Ramos (cell line): ENCODE measurements around the gene ITPK1.

Source experiments
- in situ Hi-C: fragments of 300-500 bp; cut with MboI; formaldehyde crosslinking; loops from one replicate; pipeline ENCODE4 v1.14.3; 2022; ENCODE audit warnings: low sequenced_read_pairs; ENCODE audit not compliant: unreplicated experiment

ITPK1 gene

DNA sequence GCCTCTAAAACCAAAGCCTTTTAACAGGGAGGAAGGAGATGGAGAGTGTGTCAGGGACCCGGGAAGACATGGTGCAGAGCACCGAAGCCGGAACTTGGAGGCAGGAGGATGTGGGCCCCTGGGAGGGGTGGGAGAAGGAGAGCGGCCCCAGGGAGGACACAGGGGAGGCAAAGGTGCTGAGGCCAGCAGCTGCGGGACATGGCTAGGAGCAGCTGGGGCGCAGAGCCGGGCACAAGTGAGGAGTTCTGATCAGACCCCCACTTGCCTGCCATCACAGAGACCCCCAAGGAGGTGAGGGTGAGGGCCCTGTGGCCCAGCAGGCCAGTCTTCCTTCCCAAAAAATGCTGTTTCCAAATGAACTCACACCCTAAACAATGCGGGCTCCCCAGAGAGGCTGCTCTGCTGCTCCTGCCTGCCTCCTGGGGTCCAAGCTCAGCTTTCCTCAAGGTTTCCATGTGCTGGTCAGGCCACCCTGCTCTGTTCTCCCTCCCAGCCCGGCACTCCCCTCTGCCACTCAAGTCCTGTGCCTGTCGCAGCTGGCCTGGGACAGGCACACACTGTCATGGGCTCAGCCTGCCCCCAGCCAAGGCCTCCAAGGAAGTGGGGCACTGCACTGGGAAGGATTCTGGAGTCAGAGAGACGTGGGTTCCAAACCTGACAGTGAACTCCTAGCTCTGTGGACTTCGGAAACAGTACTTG is 168.7 kb downstream of the ITPK1 start:
- in situ Hi-C loops: no loop called here

DNA sequence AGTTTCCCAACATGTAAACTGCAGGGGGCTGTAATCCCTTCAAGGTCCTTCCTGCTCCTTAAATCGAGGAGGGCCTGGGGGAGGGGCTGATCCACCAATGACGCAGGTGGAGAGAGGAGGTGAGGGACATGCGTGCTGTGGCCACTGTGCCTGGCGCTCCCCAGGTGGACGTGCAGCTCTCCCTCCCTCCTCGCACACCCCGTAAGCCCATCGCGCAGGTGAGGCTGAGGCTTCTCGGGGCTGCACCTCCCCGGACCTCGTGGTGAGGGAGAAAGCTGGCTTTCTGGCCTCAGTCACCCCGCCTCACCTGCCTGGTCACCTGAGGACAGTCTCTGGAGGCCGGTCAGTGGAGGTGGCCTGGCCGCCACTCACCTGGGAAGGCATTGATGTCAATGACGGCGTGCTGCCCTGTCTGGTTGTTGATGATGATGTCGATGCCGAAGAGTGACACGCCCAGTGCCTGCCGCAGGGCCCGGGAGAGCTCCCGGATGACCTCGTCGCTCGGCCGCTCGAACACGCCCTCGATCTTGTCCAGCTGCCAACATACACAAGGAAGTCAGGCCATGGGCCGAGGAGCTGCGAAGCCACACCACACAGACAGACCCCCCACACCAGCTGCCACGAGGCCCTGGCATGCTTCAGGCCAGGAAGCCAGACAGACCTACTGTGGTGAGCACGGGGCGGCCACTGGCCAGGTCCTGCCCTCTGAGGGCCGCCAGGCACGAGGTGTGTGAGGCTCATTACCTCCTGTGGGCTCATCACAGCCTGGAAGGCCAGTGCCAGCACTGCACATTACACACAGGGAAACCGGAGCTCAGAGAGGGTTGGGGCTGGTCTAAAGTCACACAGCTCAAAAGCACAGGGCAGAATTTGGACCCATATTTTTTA is 169.5 kb downstream of the ITPK1 start:
- in situ Hi-C loops: no loop called here

DNA sequence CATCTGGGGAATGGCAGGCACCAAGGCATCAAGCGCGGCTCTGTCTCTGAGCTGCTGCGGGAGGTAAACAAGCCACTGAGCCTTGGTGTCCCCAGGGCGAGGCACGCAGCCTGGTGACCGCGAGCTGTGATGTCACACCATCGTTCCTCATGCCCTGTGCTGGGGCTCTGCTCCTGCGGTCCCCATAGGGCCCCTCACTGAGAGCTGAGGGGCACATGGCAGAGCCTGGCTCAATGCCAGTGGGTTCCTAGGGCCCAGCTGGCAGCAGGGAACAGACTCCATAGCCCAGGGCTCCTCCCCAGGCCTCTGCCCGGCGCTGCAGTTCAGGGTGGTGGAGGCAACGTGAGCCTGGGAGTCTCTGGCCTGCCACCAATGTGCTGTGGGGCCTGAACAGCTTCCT is 170.2 kb downstream of the ITPK1 start:
- in situ Hi-C loops: no loop called here

GRCh38 chr14:92944976-92945375 is 170.7 kb downstream of the ITPK1 start:
- in situ Hi-C loops: no loop called here

GRCh38 chr14:92943855-92944570 is 171.7 kb downstream of the ITPK1 start:
- in situ Hi-C loops: no loop called here

- in situ Hi-C loops: no loop called here
Observed at GRCh38 chr14:92942976-92943710, 172.6 kb downstream of the ITPK1 start.

- in situ Hi-C loops: no loop called here
Observed at GRCh38 chr14:92942576-92942975, 173.1 kb downstream of the ITPK1 start.

- in situ Hi-C loops: no loop called here
Observed at GRCh38 chr14:92942136-92942535, 173.6 kb downstream of the ITPK1 start.

DNA sequence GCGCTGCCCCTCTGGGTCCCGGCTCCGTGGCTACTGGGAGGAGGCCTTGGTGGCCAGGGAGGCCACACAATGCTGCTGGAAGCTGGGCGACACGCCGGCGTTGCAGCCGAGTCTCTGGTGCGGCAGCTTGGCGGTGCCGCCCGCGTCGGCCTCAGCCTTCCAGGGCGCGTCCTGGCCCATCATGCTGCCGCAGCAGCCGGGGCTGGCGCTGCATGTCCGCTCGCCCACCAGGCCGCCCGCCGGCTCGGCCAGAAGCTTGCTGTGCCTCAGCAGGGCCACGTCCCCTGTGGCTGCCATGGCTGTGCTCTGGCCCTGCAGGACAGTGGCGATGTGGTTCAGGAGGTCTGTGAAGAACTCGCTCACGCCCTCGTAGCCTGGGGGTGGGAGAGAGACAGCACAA is 174.2 kb downstream of the ITPK1 start:
- in situ Hi-C loops: no loop called here

- in situ Hi-C loops: no loop called here
Observed at GRCh38 chr14:92940543-92940942, 175.2 kb downstream of the ITPK1 start.

GRCh38 chr14:92939699-92940098 is 176.0 kb downstream of the ITPK1 start:
- in situ Hi-C loops: no loop called here

GRCh38 chr14:92938890-92939671 is 176.6 kb downstream of the ITPK1 start:
- in situ Hi-C loops: no loop called here

DNA sequence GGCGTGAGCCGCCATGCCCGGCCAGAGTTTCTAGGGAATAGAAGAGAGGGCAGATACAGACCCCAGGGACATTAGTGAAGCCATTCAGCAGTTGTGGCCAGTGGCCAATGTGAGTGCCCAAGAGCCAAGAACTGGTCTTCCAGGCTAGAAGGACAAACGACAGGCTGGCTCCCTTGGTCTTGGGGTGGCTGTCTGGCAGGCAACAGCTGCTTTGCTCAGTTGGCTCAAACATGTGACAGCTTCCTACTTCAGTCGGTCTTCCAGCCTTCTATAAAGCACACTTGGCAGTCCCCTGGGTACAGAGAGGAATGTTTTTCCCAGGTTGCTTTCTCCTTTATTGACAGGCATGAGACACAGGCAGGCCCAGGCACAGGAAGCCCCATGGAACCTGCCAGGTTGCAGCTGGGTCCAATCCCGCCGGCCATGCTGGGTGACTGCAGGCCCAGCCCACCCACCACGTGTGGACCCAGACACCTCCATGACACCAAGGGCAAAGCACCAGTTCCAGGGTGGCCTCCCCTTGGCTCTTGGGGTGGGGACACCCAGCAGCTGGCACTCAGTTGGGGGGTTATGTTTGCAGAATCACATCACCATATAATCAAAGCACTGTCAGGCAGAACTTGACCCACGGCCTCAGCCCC is 177.4 kb downstream of the ITPK1 start:
- in situ Hi-C loops: no loop called here

DNA sequence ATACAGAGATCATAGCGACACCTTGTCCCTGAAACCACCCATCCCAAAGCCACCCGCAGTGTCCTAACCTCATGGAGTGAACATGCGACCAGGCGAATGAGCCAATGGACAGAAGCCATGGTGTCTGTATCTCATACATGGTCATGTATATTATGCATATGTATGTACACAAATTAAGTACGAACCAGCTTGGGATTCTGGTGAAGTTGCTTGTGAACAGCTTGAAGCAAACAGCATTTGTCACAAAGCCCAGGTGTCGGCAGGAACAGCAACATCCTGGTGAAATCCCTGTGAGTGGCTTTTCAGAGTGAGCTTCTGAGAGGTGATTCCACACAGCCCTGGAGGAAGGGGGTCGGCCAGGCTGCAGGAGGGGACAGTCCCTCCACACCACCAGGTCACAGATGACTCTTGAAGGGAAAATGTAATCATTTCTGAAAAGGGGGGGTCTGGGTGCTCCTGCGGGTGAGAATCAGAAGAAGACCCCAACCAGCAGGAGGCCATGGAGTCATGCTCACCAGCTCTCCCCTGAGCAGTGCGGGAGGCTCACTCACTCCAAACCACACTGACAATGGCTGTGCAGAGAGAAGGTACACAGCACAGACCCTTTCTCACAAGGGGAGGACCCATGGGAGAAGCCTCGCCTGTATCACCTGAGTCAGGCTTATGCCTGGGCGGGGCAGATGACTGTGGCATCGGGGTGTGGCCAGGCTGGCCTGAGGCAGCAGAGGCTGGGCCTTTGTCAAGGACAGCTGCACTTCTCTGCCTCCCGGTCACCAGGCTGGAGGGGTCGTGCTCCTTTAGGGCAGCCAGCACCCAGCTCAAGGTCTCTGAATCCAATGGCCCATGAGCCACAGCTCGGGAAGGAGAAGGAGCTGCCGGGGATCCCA is 178.4 kb downstream of the ITPK1 start:
- in situ Hi-C loops: no loop called here

- in situ Hi-C loops: no loop called here
Observed at GRCh38 chr14:92936085-92936484, 179.6 kb downstream of the ITPK1 start.

DNA sequence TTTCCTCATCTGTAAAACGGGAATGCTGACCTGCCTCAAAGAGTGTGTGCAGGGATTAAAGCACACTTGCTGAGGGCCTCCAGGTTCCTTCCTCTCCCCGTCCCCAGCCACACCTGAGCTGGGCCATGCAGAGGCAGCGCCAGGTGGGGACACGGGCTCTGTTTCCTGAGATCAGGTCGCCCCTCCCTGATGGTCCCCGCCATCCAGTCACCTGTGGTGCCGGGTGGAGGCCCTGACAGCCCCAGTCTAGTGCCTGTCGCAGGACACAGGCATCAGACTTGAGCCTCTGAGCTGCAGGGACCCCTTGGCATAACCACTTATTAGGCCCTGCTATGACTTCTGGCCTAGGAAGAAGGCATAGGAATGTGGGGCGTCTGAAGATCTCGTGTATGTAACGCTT is 180.3 kb downstream of the ITPK1 start:
- in situ Hi-C loops: no loop called here

DNA sequence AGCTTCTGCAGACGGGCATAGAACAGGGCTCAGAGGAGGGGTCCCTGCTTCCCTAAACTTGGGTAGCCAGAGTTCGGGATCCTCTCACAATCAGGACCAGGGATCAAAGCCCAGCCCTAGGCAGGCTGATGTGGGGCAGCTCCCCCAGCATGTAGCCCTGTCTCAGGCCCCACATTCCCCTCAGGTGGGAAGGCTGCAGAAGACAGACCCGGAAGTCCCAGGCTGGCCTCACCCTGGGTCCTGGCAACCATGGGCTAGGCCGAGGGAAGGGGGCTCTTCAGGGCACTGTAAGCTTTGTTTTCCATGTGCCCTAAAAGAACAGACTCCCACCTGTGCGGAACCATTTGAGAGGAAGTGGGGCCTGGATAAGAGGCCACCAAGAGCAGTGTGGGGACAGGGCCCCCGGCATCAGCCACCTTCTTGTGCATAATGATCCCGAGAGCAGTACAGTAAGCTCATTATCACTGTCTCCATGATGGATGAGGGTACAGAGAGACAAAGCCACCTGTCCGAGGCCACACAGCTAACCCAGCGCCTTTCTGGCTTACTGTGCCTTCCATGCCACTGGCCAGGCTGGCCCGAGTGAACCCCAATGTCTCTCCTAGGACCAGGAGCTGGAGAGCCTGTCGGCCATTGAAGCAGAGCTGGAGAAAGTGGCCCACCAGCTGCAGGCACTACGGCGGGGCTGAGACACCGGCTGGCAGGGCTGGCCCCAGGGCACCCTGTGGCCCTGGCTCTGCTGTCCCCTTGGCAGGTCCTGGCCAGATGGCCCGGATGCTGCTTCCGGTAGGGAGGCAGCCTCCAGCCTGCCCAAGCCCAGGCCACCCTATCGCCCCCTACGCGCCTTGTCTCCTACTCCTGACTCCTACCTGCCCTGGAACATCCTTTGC is 181.3 kb downstream of the ITPK1 start:
- in situ Hi-C loops: no loop called here
